ENCODE measurements around the gene BRD3. TPM values are rescaled to one million over a fixed set of nuclear protein-coding genes. Genes with fewer than 3 reads are reported as not detected.
A peak's percentile ranks its signal among the peaks of the same experiment; 100 is the strongest.

BRD3 gene
- total RNA-seq, 2 experiments from 2014 or later = 32.7 to 37.7 TPM

DNA sequence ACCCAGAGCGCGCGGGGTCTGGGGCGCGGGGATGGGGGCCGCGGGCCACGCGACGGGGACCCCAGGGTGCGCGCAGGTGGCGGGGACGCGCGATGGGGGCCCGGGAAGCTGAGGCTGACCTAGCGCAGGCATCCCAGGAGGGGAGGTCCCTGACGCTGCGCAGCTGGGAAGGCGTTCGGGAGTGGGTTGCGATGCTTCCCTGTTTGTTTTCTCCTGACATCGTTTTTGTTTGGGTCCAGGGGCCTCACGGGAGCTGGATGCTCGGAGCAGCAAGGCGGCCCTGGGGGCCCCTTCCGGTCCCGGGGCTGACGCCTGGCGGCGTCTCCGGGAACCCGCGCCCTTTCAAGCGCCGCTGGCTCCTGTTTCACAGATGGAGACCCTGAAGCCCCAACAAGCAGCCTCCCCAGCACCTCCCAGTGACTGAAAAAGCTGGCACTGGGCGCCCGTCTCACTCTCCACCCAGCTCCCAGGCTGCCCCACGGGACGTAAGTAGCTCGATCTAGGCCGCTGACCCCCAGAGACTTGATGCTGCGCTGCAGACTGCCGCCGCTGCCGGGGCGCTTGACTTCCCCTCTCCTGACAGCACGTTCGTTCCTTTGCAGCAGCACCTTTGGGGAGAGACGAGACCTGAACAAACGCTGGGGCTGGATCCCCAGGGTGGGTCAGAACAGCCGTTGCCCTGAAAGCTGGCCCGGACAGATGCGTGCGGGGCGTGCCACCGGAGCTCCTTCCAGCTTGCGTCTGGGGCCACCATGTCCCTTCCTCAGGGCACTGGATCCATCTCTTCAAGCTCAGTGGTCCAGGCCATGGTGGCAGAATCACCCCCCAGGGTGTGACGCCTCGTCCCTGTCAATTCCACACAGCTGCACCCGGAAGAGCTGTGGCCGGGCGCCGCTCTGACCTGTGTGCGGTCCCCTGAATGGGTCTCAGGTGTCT is 42.0 kb downstream of the BRD3 start:
- peak; percentile 18 for ATAC-seq
- TF ChIP-seq, protein P1, sequence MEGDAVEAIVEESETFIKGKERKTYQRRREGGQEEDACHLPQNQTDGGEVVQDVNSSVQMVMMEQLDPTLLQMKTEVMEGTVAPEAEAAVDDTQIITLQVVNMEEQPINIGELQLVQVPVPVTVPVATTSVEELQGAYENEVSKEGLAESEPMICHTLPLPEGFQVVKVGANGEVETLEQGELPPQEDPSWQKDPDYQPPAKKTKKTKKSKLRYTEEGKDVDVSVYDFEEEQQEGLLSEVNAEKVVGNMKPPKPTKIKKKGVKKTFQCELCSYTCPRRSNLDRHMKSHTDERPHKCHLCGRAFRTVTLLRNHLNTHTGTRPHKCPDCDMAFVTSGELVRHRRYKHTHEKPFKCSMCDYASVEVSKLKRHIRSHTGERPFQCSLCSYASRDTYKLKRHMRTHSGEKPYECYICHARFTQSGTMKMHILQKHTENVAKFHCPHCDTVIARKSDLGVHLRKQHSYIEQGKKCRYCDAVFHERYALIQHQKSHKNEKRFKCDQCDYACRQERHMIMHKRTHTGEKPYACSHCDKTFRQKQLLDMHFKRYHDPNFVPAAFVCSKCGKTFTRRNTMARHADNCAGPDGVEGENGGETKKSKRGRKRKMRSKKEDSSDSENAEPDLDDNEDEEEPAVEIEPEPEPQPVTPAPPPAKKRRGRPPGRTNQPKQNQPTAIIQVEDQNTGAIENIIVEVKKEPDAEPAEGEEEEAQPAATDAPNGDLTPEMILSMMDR (IDR thresholded peaks at IDR 0.05) = peak; percentile 44
- peaks cover 2% of the 10 kb centered on the region for H3K36me3 Mint-ChIP-seq (ENCODE audit: low read depth)
- intact Hi-C loops (cut with micrococcal nuclease) = loop anchor here (5.0 kb wide), 1 partner anchor 41 kb away; the partner anchor contains the start of gene BRD3
- POLR2A ChIA-PET = interaction anchor here (1.2 to 2.8 kb wide), 3 partner anchors 10 to 110 kb away, joined by 3 to 20 read pairs (median 5); partner anchors contain the start of gene WDR5
- DNase-seq = peak; percentile 64
- peaks cover 5% of the 10 kb centered on the region for H3K4me1 Mint-ChIP-seq (ENCODE audit: low read depth)
- CTCF ChIA-PET = interaction anchor here (1.0 to 2.5 kb wide), 5 partner anchors 30 to 244 kb away, joined by 3 to 15 read pairs (median 3); no protein-coding TSS in a partner anchor
- H3K9me3 Mint-ChIP-seq = no peaks in the 10 kb centered on the region
- H3K27ac Mint-ChIP-seq = no peak overlapping the region
- H3K4me3 Mint-ChIP-seq = peak overlapping the region; percentile 77
- no peaks in the 10 kb centered on the region for H3K27me3 Mint-ChIP-seq

DNA sequence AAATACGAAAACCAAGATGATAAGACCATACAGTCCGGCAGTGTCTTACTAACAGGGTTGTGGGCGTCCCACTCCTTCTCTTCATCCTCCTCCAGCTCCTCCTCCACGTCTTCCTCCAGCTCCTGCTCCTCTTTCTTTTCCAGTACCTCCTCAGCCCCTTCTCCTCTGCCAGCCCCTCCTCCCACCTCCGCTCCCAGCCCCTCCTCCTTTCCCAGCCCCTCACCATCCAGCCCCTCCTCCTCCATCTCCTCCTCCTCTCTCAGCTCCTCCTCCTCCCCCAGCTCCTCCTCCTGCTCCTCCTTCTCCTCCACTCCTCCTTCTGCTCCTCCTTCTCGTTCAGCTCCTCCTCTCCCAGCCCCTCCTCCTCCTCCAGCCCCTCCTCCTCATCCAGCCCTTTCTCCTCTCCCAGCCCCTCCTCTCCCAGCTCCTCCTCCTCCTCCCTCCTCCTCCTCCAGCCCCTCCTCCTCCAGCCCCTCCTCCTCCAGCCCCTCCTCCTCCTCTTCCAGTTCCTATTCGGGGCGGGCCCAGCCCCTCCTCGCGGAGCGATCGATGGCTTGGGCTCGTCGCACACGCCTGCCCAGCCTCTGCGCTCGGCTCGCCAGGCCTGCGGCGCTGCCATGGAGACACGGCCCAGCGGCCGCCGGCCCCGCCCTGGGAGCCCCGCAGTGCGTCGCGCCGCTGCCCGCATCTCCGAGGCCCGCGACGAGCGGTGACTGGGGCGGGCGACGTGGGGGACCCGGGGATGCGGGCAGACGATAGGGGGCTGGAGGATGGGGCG is 42.8 kb downstream of the BRD3 start, which contains the start of gene BRD3OS:
TSS of gene BRD3OS (plus strand) at position 654 of the 778 bp plus-strand sequence. CDS start 1,267 bp downstream, outside the sequence.
- ATAC-seq = peak; percentile 95
- H3K27ac Mint-ChIP-seq = no peak within 1 kb of the TSS

DNA sequence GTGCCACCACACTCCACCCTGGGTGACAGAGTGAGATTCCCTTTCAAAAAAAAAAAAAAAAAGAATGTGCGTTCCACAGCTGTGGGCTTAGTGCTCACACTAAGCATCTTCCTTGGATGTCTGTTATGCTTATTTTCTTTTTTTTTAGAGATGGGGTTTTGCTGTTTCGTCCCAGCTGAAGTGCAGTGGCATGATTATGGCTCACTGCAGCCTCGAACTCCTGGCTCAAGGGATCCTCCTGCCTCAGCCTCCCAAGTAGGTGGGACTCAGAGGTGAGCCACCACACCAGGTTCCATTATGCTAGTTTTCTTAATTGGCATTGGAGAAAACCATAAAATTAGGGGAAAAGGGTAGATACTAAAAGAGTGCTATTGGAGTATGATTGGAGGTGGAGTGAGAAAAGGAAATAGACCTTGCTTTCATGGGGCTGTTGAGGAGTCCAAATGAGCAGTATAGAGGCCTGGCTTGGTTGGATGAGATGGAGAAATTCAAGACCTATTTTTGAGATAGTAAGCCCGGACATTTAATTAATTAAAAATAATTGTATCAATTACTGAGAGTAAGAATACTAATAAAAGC is 43.5 kb downstream of the BRD3 start:
- Mint-ChIP-seq H3K4me1 (ENCODE audit: low read depth) (peaks cover 5% of the 10 kb centered on the region), H3K27ac (no peak overlapping the region), H3K9me3 (no peaks in the 10 kb centered on the region), H3K27me3 (no peaks in the 10 kb centered on the region), H3K36me3 (ENCODE audit: low read depth) (no peaks in the 10 kb centered on the region), H3K4me3 (peak overlapping the region; percentile 6)
- no peak for ATAC-seq
- CTCF ChIA-PET = interaction anchor here (2.5 kb wide), 1 partner anchor 30 kb away, joined by 15 read pairs; no protein-coding TSS in a partner anchor
- no peak for DNase-seq
- TF ChIP-seq, protein P1 (IDR thresholded peaks at IDR 0.05) = no peak
- POLR2A ChIA-PET = no interaction called here
- intact Hi-C loops (cut with micrococcal nuclease) = no loop called here

More for the DNA sequence above, 42.8 kb downstream of the BRD3 start, which contains the start of gene BRD3OS:
- peak; percentile 95 for DNase-seq
- ChIA-PET POLR2A (interaction anchor here (1.3 to 2.8 kb wide), 2 partner anchors 41 to 111 kb away, joined by 5 to 20 read pairs; partner anchors contain the start of gene WDR5), CTCF (interaction anchor here (1.0 to 2.5 kb wide), 5 partner anchors 31 to 244 kb away, joined by 3 to 15 read pairs (median 3); no protein-coding TSS in a partner anchor)
- Mint-ChIP-seq H3K4me3 (peak within 1 kb of the TSS; percentile 77), H3K4me1 (ENCODE audit: low read depth) (peaks cover 5% of the 10 kb centered on the region), H3K36me3 (ENCODE audit: low read depth) (no peaks in the 10 kb centered on the region), H3K27me3 (no peaks in the 10 kb centered on the region), H3K9me3 (no peaks in the 10 kb centered on the region)
- TF ChIP-seq, protein P1 (IDR thresholded peaks at IDR 0.05) = no peak
- intact Hi-C loops (cut with micrococcal nuclease) = loop anchor here (5.0 kb wide), 1 partner anchor 42 kb away; the partner anchor contains the start of gene BRD3

DNA sequence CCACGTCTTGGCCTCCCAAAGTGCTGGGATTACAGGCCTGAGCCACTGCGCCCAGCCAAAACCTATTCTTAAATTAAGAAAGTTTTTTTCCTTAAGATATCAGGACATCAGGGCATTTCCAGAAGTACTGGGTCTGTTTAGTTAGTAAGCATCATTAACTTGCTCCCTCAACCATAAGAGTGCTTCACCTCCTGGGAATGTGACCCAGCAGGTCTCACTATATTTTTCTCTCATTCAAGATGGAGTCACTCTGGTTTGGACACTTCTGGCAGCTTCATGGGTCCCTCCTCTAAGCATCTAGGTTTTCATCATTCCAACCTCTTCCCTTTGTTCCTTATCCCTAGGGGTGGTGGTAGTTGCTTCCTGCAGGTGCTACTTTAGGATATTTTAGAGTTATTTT is 52.9 kb downstream of the BRD3 start:
- TF ChIP-seq, protein P1 (IDR thresholded peaks at IDR 0.05) = no peak
- H3K4me1 Mint-ChIP-seq (ENCODE audit: low read depth) = no peaks in the 10 kb centered on the region
- CTCF ChIA-PET = no interaction called here
- H3K27ac Mint-ChIP-seq = no peak overlapping the region
- no peak overlapping the region for H3K4me3 Mint-ChIP-seq
- peaks cover 4% of the 10 kb centered on the region for H3K36me3 Mint-ChIP-seq (ENCODE audit: low read depth)
- DNase-seq = no peak
- no peak for ATAC-seq
- POLR2A ChIA-PET = no interaction called here
- H3K27me3 Mint-ChIP-seq = no peaks in the 10 kb centered on the region
- no peaks in the 10 kb centered on the region for H3K9me3 Mint-ChIP-seq
- intact Hi-C loops (cut with micrococcal nuclease) = no loop called here

Data from activated CD8-positive, alpha-beta T cell treated with anti-CD3 and anti-CD28 coated beads for 36 hours (primary cell).